Left cardiac atrium (tissue), 2 donors: ENCODE results near the gene UTP14A. TPM values are rescaled to one million over a fixed set of nuclear protein-coding genes. Genes with fewer than 3 reads are reported as not detected.

Experiments used
- total RNA-seq, 2 donors: library from RNA; stranded (reverse); fragmentation: NEBNext Ultra II Directional; extraction: Animal tissue kit (Norgen Biotek cat#: 25700); gene quantifications; one replicate each; pipeline ENCODE4 v1.2.1, GENCODE V29; 2021
- donor health status: DM: no; HTN: yes; CAD: no; lungs with severe emphysema.
- donor health status: DM: yes; HTN: yes; CAD: no.

UTP14A gene
- total RNA-seq, 2 donors from 2014 or later: 7.7 to 13.7 TPM

Other genes starting within 250 kb of the UTP14A start
- gene XPNPEP2, start 167.2 kb upstream of the UTP14A start, total RNA-seq: 1 to 10 TPM; 2.0 to 2.5 TPM
- 1 to 10 TPM; 5.8 to 9.2 TPM for gene SASH3, start 126.2 kb upstream of the UTP14A start, total RNA-seq
- gene ZDHHC9, start 62.3 kb upstream of the UTP14A start, total RNA-seq: 10 to 100 TPM; 14.4 to 22.1 TPM
- gene BCORL1, start 76.5 kb downstream of the UTP14A start, total RNA-seq: 10 to 100 TPM in 1 of 2 donors, 1 to 10 TPM in 1; 7.5 to 11.3 TPM
- gene ELF4, start 204.3 kb downstream of the UTP14A start, total RNA-seq: 1 to 10 TPM; 4.2 to 6.4 TPM